Peyer's patch (tissue), 4 donors: ENCODE data around the gene ACSF2. TPM values are rescaled to one million over a fixed set of nuclear protein-coding genes. Genes with fewer than 3 reads are reported as not detected.

ENCODE experiments used
- DNase-seq, 3 donors: peaks; one replicate each; pipeline ENCODE4 v3.0.0-alpha.2; 2017 to 2019
- H3K27ac ChIP-seq, 4 donors: fragments of 200-600 bp; sonication (generic); one replicate each; pipeline ENCODE4 v1.5.1; 2016 to 2019
- H3K27me3 ChIP-seq, 2 donors: fragments of 200-600 bp; sonication (generic); one replicate each; pipeline ENCODE4 v1.5.1; 2019
- H3K36me3 ChIP-seq, 3 donors: fragments of 200-600 bp; sonication (generic); one replicate each; pipeline ENCODE4 v1.5.1; 2016 to 2019
- H3K4me1 ChIP-seq, 4 donors: fragments of 200-600 bp; sonication (generic); one replicate each; pipeline ENCODE4 v1.5.1; 2016 to 2019
- H3K4me3 ChIP-seq, 4 donors: fragments of 200-600 bp; sonication (generic); 1 replicate in 3 of 4; 2 replicates in 1 of 4; pipeline ENCODE4 v1.5.1; 2016 to 2019; ENCODE audit warnings: mild to moderate bottlenecking in 1 of 4
- H3K9me3 ChIP-seq, 4 donors: fragments of 200-600 bp; sonication (generic); one replicate each; pipeline ENCODE4 v1.5.1; 2016 to 2019; ENCODE audit warnings: mild to moderate bottlenecking in 1 of 4
- CTCF ChIP-seq, 6 experiments: fragments of 450-650 bp in 4 of 6; fragments of 200-600 bp in 2 of 6; sonication (generic) in 1 of 6; IDR thresholded peaks; one replicate each; pipeline ENCODE4 v1.5.1; 2017 to 2019; ENCODE audit warnings: antibody characterized with exemption in 6 of 6, mild to moderate bottlenecking in 3 of 6, moderate library complexity in 1 of 6
- POLR2A ChIP-seq, 2 donors: fragments of 450-650 bp; IDR thresholded peaks; one replicate each; pipeline ENCODE4 v1.5.1; 2017; ENCODE audit warnings: antibody characterized with exemption in 2 of 2, mild to moderate bottlenecking in 2 of 2, moderate library complexity in 2 of 2
- small RNA-seq, 2 donors: library from RNA; depleted of rRNA; stranded (forward); fragments of <200 nt; gene quantifications; one replicate each; pipeline ENCODE3, GENCODE V24; 2016
- total RNA-seq, 4 donors: library from RNA; depleted of rRNA; stranded (reverse); fragments of >200 nt; gene quantifications; one replicate each; pipeline ENCODE4 v1.1.0, GENCODE V29; 2016

ACSF2 gene
- total RNA-seq, 4 donors from 2014 or later = 143 to 278 (median 189) TPM

DNA sequence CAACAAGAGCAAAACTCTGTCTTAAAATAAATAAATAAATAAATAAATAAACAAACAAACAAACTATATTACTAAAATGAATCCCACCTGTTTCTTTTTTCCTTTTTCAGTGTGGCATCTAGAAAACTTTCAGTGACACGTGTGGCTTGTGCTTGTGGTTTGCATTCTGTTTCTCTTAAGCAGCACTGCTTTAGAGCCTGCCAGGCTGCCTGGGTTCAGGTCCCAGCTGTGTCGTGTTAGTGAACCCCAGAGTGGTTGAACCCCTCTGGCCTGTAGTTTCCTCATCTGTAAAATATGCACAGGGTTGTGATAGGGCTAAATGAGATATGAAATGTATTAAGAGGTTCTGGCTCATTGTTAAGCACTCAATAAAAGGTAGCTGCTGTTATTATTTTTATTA, 94.5 kb downstream of the ACSF2 start:
- H3K27me3 ChIP-seq = no peaks in the 10 kb centered on the region
- no peaks in the 10 kb centered on the region for H3K9me3 ChIP-seq
- DNase-seq = no peak
- no peak overlapping the region for H3K4me3 ChIP-seq
- H3K36me3 ChIP-seq = no peaks in the 10 kb centered on the region
- no peaks in the 10 kb centered on the region for H3K4me1 ChIP-seq
- TF ChIP-seq POLR2A (IDR thresholded peaks at IDR 0.05) = no peak
- no peak for TF ChIP-seq CTCF (IDR thresholded peaks at IDR 0.05)
- H3K27ac ChIP-seq = no peak overlapping the region

- no peak for DNase-seq
- no peaks in the 10 kb centered on the region for H3K9me3 ChIP-seq
- no peak for TF ChIP-seq CTCF (IDR thresholded peaks at IDR 0.05)
- TF ChIP-seq POLR2A (IDR thresholded peaks at IDR 0.05) = no peak
Observed at GRCh38 chr17:50521514-50521913, 95.5 kb downstream of the ACSF2 start.

DNA sequence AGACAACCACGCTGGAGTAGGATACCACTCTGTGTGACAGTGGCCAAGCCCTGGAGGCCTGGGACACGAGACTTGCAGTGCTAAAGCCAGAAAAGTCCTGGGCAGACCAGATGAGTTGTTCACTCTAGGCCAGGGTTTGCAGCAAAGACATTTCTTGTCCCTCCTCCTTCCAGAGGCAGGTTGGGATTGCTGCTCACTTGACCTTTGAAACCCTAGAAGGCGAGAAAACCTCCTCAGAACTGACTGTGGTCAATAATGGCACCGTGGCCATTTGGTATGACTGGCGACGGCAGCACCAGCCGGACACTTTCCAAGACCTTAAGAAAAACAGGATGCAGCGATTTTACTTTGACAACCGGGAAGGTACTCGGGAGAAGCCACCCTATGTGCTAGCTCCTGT, 96.7 kb downstream of the ACSF2 start:
- H3K27me3 ChIP-seq = no peaks in the 10 kb centered on the region
- H3K9me3 ChIP-seq = no peaks in the 10 kb centered on the region
- TF ChIP-seq POLR2A (IDR thresholded peaks at IDR 0.05) (no peak), CTCF (IDR thresholded peaks at IDR 0.05) (no peak)
- H3K4me3 ChIP-seq = no peak overlapping the region
- no peaks in the 10 kb centered on the region for H3K36me3 ChIP-seq
- no peaks in the 10 kb centered on the region for H3K4me1 ChIP-seq
- no peak overlapping the region for H3K27ac ChIP-seq
- no peak for DNase-seq

More at GRCh38 chr17:50521514-50521913, 95.5 kb downstream of the ACSF2 start:
- H3K4me1 ChIP-seq = no peaks in the 10 kb centered on the region
- no peaks in the 10 kb centered on the region for H3K27me3 ChIP-seq
- H3K36me3 ChIP-seq = no peaks in the 10 kb centered on the region
- H3K27ac ChIP-seq = no peak overlapping the region
- H3K4me3 ChIP-seq = no peak overlapping the region

DNA sequence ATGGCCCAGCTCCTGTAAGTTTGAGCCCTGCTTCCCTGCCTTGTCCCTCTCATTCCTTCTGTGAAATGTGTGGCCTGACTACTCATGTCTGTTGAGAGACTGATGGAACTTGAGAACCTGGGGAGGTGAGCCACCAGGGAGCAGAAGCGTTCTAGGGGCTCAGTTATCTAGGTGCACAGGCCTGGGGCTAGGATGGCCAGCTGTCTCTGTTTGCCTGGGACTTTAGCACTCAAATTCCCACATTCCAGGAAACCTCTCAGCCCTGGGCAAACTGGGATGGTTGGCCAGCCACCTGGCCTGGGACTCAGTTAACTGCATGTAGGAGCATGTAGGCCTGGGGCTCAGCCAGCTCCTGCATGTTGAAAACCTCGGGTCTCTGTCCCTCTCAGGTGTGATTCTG, 97.2 kb downstream of the ACSF2 start:
- H3K9me3 ChIP-seq = no peaks in the 10 kb centered on the region
- no peaks in the 10 kb centered on the region for H3K36me3 ChIP-seq

More for the DNA sequence above, 97.2 kb downstream of the ACSF2 start:
- Histone ChIP-seq H3K4me3 (no peak overlapping the region), H3K4me1 (no peaks in the 10 kb centered on the region), H3K27ac (no peak overlapping the region), H3K27me3 (no peaks in the 10 kb centered on the region)
- TF ChIP-seq CTCF (IDR thresholded peaks at IDR 0.05) (no peak), POLR2A (IDR thresholded peaks at IDR 0.05) (no peak)
- DNase-seq = no peak

Small RNA genes lying within 50 kb of the gene (small RNA-seq; reads per million reads assigned to genes)
- 0 reads per million in 2 donors for gene RF00019

Other genes starting within 250 kb of the ACSF2 start
- 100 to 1,000 TPM in 1 of 4 donors, 10 to 100 TPM in 3; 11.3 to 287 (median 31.9) TPM for gene COL1A1, start 224.6 kb upstream of the ACSF2 start, total RNA-seq
- gene TMEM92, start 151.8 kb upstream of the ACSF2 start, total RNA-seq = 10 to 100 TPM in 3 of 4 donors, under 1 TPM in 1; 0.83 to 86.0 (median 50.6) TPM
- gene XYLT2, start 80.1 kb upstream of the ACSF2 start, total RNA-seq = 10 to 100 TPM; 17.7 to 41.3 (median 27.1) TPM
- gene MRPL27, start 53.0 kb upstream of the ACSF2 start, total RNA-seq = 10 to 100 TPM; 14.0 to 72.8 (median 64.4) TPM
- gene EME1, start 53.0 kb upstream of the ACSF2 start, total RNA-seq = 10 to 100 TPM in 1 of 4 donors, 1 to 10 TPM in 2, under 1 TPM in 1; 0.53 to 23.1 (median 1.9) TPM
- gene LRRC59, start 28.7 kb upstream of the ACSF2 start, total RNA-seq = 10 to 100 TPM; 57.0 to 89.1 (median 73.2) TPM
- gene CHAD, start 42.7 kb downstream of the ACSF2 start, total RNA-seq = 10 to 100 TPM in 2 of 4 donors, 1 to 10 TPM in 2; 7.4 to 24.6 (median 14.7) TPM
- 10 to 100 TPM; 24.3 to 53.4 (median 39.5) TPM for gene RSAD1, start 52.6 kb downstream of the ACSF2 start, total RNA-seq
- gene MYCBPAP, start 82.2 kb downstream of the ACSF2 start, total RNA-seq = 1 to 10 TPM in 1 of 4 donors, under 1 TPM in 1, not detected in 2; 0.53 to 1.1 TPM
- gene EPN3, start 106.5 kb downstream of the ACSF2 start, total RNA-seq = 10 to 100 TPM in 2 of 4 donors, 1 to 10 TPM in 2; 3.0 to 17.3 (median 13.0) TPM
- gene SPATA20, start 121.0 kb downstream of the ACSF2 start, total RNA-seq = 100 to 1,000 TPM in 3 of 4 donors, 10 to 100 TPM in 1; 75.1 to 125 (median 110) TPM
- not detected for gene CACNA1G, start 134.5 kb downstream of the ACSF2 start, total RNA-seq
- gene ABCC3, start 208.7 kb downstream of the ACSF2 start, total RNA-seq = 100 to 1,000 TPM; 190 to 683 (median 305) TPM